CD14-positive monocyte (primary cell): ENCODE measurements around the gene NAXD. TPM values are rescaled to one million over a fixed set of nuclear protein-coding genes. Genes with fewer than 3 reads are reported as not detected.
A peak's percentile ranks its signal among the peaks of the same experiment; 100 is the strongest.

Source experiments
- DNase-seq, 3 donors: peaks; one replicate each; pipeline ENCODE4 v3.0.0-alpha.2; 2011 to 2022
- H2AFZ ChIP-seq: 2 replicates; pipeline ENCODE4 v1.6.0; 2012; ENCODE audit warnings: mild to moderate bottlenecking, low read depth, low read length, inconsistent platforms; ENCODE audit not compliant: insufficient read depth, poor library complexity, severe bottlenecking
- H3K27ac ChIP-seq, 2 donors: 1 replicate in 1 of 2; 2 replicates in 1 of 2; pipeline ENCODE4 v1.5.1; 2012 to 2013; ENCODE audit warnings: low read length in 2 of 2, control low read depth in 1 of 2, inconsistent platforms in 1 of 2, low read depth in 1 of 2, mild to moderate bottlenecking in 1 of 2
- H3K27me3 ChIP-seq, 2 donors: one replicate each; pipeline versions ENCODE4 v1.6.0 to v1.6.1; 2011 to 2013; ENCODE audit warnings: low read length in 2 of 2; ENCODE audit not compliant: control insufficient read depth in 2 of 2, insufficient read depth in 2 of 2
- H3K36me3 ChIP-seq, 2 donors: replicated peaks in 1 of 2; 1 replicate in 1 of 2; 2 replicates in 1 of 2; pipeline versions ENCODE4 v1.5.1 to v1.6.1; 2012 to 2013; ENCODE audit warnings: low read length in 2 of 2, control low read depth in 1 of 2, inconsistent platforms in 1 of 2, mild to moderate bottlenecking in 1 of 2; ENCODE audit not compliant: insufficient read depth in 2 of 2, control insufficient read depth in 1 of 2
- H3K4me1 ChIP-seq, 2 donors: 1 replicate in 1 of 2; 2 replicates in 1 of 2; pipeline versions ENCODE4 v1.5.1 to v1.6.1; 2012 to 2013; ENCODE audit warnings: low read length in 2 of 2, control low read depth in 1 of 2, inconsistent platforms in 1 of 2, mild to moderate bottlenecking in 1 of 2, moderate library complexity in 1 of 2; ENCODE audit not compliant: insufficient read depth in 2 of 2, control insufficient read depth in 1 of 2
- H3K4me2 ChIP-seq: replicated peaks from 2 replicates; pipeline ENCODE3; 2012; ENCODE audit warnings: low read length, moderate library complexity, mild to moderate bottlenecking; ENCODE audit not compliant: poor library complexity, severe bottlenecking; ENCODE audit errors: extremely low read depth
- H3K4me3 ChIP-seq, 3 experiments: fragments of 200-600 bp in 1 of 3; sonication (generic) in 1 of 3; replicated peaks in 1 of 3; 1 replicate in 2 of 3; 2 replicates in 1 of 3; pipeline ENCODE4 v1.5.1; 2011 to 2013; ENCODE audit warnings: low read length in 3 of 3, mild to moderate bottlenecking in 3 of 3, control low read depth in 2 of 3, low read depth in 2 of 3, inconsistent platforms in 1 of 3, moderate library complexity in 1 of 3
- H3K79me2 ChIP-seq: 2 replicates; pipeline ENCODE4 v1.6.0; 2012; ENCODE audit warnings: mild to moderate bottlenecking, control low read depth, inconsistent platforms, low read length, moderate library complexity; ENCODE audit not compliant: insufficient read depth
- H3K9ac ChIP-seq: 2 replicates; pipeline ENCODE4 v1.6.0; 2017; ENCODE audit warnings: low read length, mild to moderate bottlenecking; ENCODE audit not compliant: insufficient read depth, poor library complexity, severe bottlenecking
- H3K9me3 ChIP-seq, 2 donors: replicated peaks in 1 of 2; 1 replicate in 1 of 2; 2 replicates in 1 of 2; pipeline versions ENCODE4 v1.5.1 to v1.6.1; 2012 to 2013; ENCODE audit warnings: low read length in 2 of 2, control low read depth in 1 of 2; ENCODE audit not compliant: control insufficient read depth in 1 of 2, insufficient read depth in 1 of 2
- H4K20me1 ChIP-seq: 2 replicates; pipeline ENCODE4 v1.6.0; 2012; ENCODE audit warnings: mild to moderate bottlenecking, low read length, control low read depth, moderate library complexity; ENCODE audit not compliant: insufficient read depth
- H3K27ac Mint-ChIP-seq, 7 donors: one replicate each; pipeline ENCODE4 v1.8.0; 2020; ENCODE audit warnings: mild to moderate bottlenecking in 7 of 7, mixed read lengths in 7 of 7, moderate library complexity in 6 of 7, inconsistent platforms in 2 of 7
- H3K27me3 Mint-ChIP-seq, 3 donors: one replicate each; pipeline ENCODE4 v1.8.0; 2021 to 2022; ENCODE audit warnings: low read depth in 3 of 3, mild to moderate bottlenecking in 3 of 3, mixed read lengths in 3 of 3, moderate library complexity in 3 of 3, inconsistent platforms in 1 of 3
- H3K36me3 Mint-ChIP-seq, 2 donors: one replicate each; pipeline ENCODE4 v1.8.0; 2020; ENCODE audit warnings: mixed read lengths in 2 of 2, inconsistent platforms in 1 of 2, mild to moderate bottlenecking in 1 of 2
- H3K4me1 Mint-ChIP-seq: one replicate; pipeline ENCODE4 v1.8.0; 2020; ENCODE audit warnings: mild to moderate bottlenecking, mixed read lengths
- H3K4me3 Mint-ChIP-seq, 2 donors: one replicate each; pipeline ENCODE4 v1.8.0; 2020; ENCODE audit warnings: mild to moderate bottlenecking in 2 of 2, mixed read lengths in 2 of 2, moderate library complexity in 1 of 2
- H3K9me3 Mint-ChIP-seq, 7 donors: one replicate each; pipeline ENCODE4 v1.8.0; 2020 to 2022; ENCODE audit warnings: mixed read lengths in 7 of 7, mild to moderate bottlenecking in 6 of 7, moderate library complexity in 6 of 7, inconsistent platforms in 2 of 7
- WGBS: methylation state at CpG from one replicate; pipeline ENCODE4 v1.1.5; 2013; ENCODE audit warnings: missing lambda C conversion rate; ENCODE audit not compliant: insufficient coverage; 5-methylcytosine and 5-hydroxymethylcytosine counted together
- intact Hi-C, 2 donors: fragments of 100-400 bp; cut with micrococcal nuclease; formaldehyde crosslinking; loops; one replicate each; pipeline versions ENCODE4 v1.15.0 to v1.15.1; 2023
- polyA plus RNA-seq, 3 donors: library from polyadenylated mRNA; depleted of rRNA in 1 of 3; unstranded in 2 of 3; stranded (reverse) in 1 of 3; fragments of 300-500 nt in 2 of 3; fragments of >200 nt in 1 of 3; fragmentation: Illumina TruSeq in 2 of 3; gene quantifications; 1 replicate in 2 of 3; 2 replicates in 1 of 3; pipeline ENCODE4 v1.2.3, GENCODE V29; 2012 to 2021
- TF ChIP-seq, protein P1 (sequence below): fragments of 200-600 bp; IDR thresholded peaks from one replicate; pipeline ENCODE4 v1.8.0; 2022; ENCODE audit warnings: antibody characterized with exemption, mild to moderate bottlenecking

NAXD gene
- polyA plus RNA-seq, 3 donors = 7.4 to 22.8 (median 8.5) TPM

DNA sequence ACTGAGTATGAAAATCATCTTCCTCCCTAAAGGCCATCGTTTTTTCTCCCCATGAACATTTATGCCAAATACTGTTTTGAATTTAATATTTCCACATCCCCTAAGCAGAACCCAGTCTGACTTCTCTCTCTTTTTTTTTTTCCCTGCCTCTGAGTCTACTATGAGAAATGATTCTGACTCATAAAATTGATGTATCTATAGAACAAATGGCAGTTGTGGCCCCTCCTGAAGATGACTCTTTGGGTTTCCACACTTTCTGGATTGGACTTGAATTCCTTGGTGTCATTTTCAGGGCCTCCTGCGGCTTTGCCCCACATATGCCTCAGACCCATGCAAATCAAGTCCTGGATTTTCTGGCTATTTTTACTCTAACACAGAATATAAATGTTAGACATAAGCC is 22.7 kb upstream of the NAXD start:
- Mint-ChIP-seq H3K27ac (peak overlapping the region in 1 of 7 donors; percentile 13), H3K9me3 (no peaks in the 10 kb centered on the region), H3K4me3 (no peak overlapping the region), H3K27me3 (peaks cover 0 to 3% (median 2%) of the 10 kb centered on the region in 3 donors), H3K36me3 (no peaks in the 10 kb centered on the region), H3K4me1 (no peaks in the 10 kb centered on the region)
- Histone ChIP-seq H3K27ac (no peak overlapping the region), H3K27me3 (no peaks in the 10 kb centered on the region), H3K36me3 (no peaks in the 10 kb centered on the region), H3K4me2 (no peak overlapping the region), H3K4me3 (no peak overlapping the region), H3K9me3 (no peaks in the 10 kb centered on the region), H3K4me1 (no peaks in the 10 kb centered on the region), H3K79me2 (no peaks in the 10 kb centered on the region), H3K9ac (no peak overlapping the region), H2AFZ (no peak overlapping the region), H4K20me1 (no peaks in the 10 kb centered on the region)
- no peak for DNase-seq
- TF ChIP-seq, protein P1, sequence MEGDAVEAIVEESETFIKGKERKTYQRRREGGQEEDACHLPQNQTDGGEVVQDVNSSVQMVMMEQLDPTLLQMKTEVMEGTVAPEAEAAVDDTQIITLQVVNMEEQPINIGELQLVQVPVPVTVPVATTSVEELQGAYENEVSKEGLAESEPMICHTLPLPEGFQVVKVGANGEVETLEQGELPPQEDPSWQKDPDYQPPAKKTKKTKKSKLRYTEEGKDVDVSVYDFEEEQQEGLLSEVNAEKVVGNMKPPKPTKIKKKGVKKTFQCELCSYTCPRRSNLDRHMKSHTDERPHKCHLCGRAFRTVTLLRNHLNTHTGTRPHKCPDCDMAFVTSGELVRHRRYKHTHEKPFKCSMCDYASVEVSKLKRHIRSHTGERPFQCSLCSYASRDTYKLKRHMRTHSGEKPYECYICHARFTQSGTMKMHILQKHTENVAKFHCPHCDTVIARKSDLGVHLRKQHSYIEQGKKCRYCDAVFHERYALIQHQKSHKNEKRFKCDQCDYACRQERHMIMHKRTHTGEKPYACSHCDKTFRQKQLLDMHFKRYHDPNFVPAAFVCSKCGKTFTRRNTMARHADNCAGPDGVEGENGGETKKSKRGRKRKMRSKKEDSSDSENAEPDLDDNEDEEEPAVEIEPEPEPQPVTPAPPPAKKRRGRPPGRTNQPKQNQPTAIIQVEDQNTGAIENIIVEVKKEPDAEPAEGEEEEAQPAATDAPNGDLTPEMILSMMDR = no peak
- no CpG with 5 or more reads among the region's 2 CpGs for WGBS
- intact Hi-C loops = loop anchor here in 1 of 2 donors (5.0 to 10.0 kb wide), 2 partner anchors 225 to 632 kb away; no protein-coding TSS in a partner anchor

DNA sequence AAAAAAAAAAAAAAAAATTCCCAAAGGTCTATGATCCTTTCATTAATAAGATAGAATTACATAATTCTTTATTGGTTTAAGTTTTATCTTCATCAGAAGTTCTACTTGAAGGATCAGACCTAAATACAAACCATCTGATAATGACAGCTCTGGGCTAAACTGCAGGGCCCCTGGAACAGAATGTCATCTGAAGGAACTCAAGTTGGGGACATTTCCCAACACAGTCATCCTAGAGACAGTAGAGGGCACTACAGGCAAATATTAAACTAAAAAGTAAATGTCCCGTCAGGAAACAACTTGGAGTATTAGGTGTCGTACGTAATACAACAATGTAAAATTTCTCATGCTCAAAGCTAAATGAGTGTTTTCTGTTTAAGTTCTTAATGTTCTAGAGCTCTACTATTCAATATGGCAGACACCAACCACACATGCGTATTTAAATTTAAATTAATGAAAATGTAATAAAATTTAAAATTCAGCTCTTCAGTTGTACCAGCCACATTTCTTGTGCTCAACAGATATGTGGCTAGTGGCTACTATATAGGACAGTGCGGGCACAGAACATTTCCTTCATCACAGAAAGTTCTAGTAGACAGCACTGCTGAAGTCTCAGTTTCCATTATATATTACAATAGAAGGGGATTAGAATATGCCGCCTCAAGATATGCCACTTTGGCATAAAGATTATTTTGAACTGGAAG is 21.8 kb upstream of the NAXD start:
- Mint-ChIP-seq H3K27ac (peak overlapping the region in 1 of 7 donors; percentile 66), H3K4me3 (no peak overlapping the region), H3K4me1 (no peaks in the 10 kb centered on the region), H3K9me3 (no peaks in the 10 kb centered on the region), H3K36me3 (no peaks in the 10 kb centered on the region), H3K27me3 (peaks cover 0 to 3% (median 2%) of the 10 kb centered on the region in 3 donors)
- Histone ChIP-seq H3K4me2 (no peak overlapping the region), H3K27me3 (no peaks in the 10 kb centered on the region), H4K20me1 (no peaks in the 10 kb centered on the region), H3K4me1 (no peaks in the 10 kb centered on the region), H2AFZ (no peak overlapping the region), H3K36me3 (no peaks in the 10 kb centered on the region), H3K27ac (no peak overlapping the region), H3K9ac (no peak overlapping the region), H3K9me3 (no peaks in the 10 kb centered on the region), H3K4me3 (no peak overlapping the region), H3K79me2 (no peaks in the 10 kb centered on the region)
- DNase-seq = peak; percentile 48 to 64 (median 63)
- intact Hi-C loops = loop anchor here in 1 of 2 donors (5.0 to 10.0 kb wide), 2 partner anchors 224 to 631 kb away; no protein-coding TSS in a partner anchor
- no CpG with 5 or more reads among the region's 6 CpGs for WGBS
- TF ChIP-seq, protein P1 = peak; percentile 76
